ENCODE data around the gene PRDM16. TPM values are rescaled to one million over a fixed set of nuclear protein-coding genes. Genes with fewer than 3 reads are reported as not detected.

Gene PRDM16
- total RNA-seq, 1 donor from 2014 or later: 1.5 TPM

- no peak for DNase-seq
These were observed 72.8 kb downstream of the PRDM16 start for GRCh38 chr1:3141836-3142235.

GRCh38 chr1:3142236-3142635, 73.2 kb downstream of the PRDM16 start:
- no peak for DNase-seq

- DNase-seq: no peak
These were observed 73.7 kb downstream of the PRDM16 start for GRCh38 chr1:3142751-3143150.

GRCh38 chr1:3145532-3146325, 76.7 kb downstream of the PRDM16 start:
- no peak for DNase-seq

- DNase-seq: no peak
These were observed 77.5 kb downstream of the PRDM16 start for GRCh38 chr1:3146458-3146857.

- DNase-seq: no peak
These were observed 77.9 kb downstream of the PRDM16 start for GRCh38 chr1:3146907-3147306.

GRCh38 chr1:3148171-3148570, 79.2 kb downstream of the PRDM16 start:
- no peak for DNase-seq

- DNase-seq: no peak
These were observed 80.3 kb downstream of the PRDM16 start for GRCh38 chr1:3149277-3149676.

- no peak for DNase-seq
These were observed 82.5 kb downstream of the PRDM16 start for GRCh38 chr1:3151456-3151855.

GRCh38 chr1:3152143-3152542, 83.1 kb downstream of the PRDM16 start:
- no peak for DNase-seq

- no peak for DNase-seq
These were observed 84.2 kb downstream of the PRDM16 start for GRCh38 chr1:3153197-3153596.

GRCh38 chr1:3153902-3154795, 85.1 kb downstream of the PRDM16 start:
- no peak for DNase-seq

GRCh38 chr1:3155056-3155925, 86.3 kb downstream of the PRDM16 start:
- no peak for DNase-seq

GRCh38 chr1:3155926-3156220, 86.9 kb downstream of the PRDM16 start:
- DNase-seq: no peak

- no peak for DNase-seq
These were observed 87.9 kb downstream of the PRDM16 start for GRCh38 chr1:3156936-3157335.

GRCh38 chr1:3158347-3158746, 89.3 kb downstream of the PRDM16 start:
- DNase-seq: no peak

GRCh38 chr1:3159121-3159520, 90.1 kb downstream of the PRDM16 start:
- DNase-seq: no peak

GRCh38 chr1:3159996-3160395, 91.0 kb downstream of the PRDM16 start:
- no peak for DNase-seq

- DNase-seq: no peak
These were observed 91.7 kb downstream of the PRDM16 start for GRCh38 chr1:3160647-3161145.

GRCh38 chr1:3161176-3161840, 92.3 kb downstream of the PRDM16 start:
- no peak for DNase-seq

- DNase-seq: no peak
These were observed 93.4 kb downstream of the PRDM16 start for GRCh38 chr1:3162322-3162882.

GRCh38 chr1:3163356-3163755, 94.4 kb downstream of the PRDM16 start:
- DNase-seq: no peak
